GM23338 (cell line): ENCODE measurements around the gene PCSK4. TPM values are rescaled to one million over a fixed set of nuclear protein-coding genes. Genes with fewer than 3 reads are reported as not detected.

ENCODE experiments used
- ATAC-seq: fragments of 200-7000 bp; cut with Tn5 transposase; 3 replicates; pipeline ENCODE4 v1.9.1; 2020
- DNase-seq: peaks from one replicate; pipeline ENCODE4 v3.0.0-alpha.2; 2015; ENCODE audit warnings: low spot score
- H2AFZ ChIP-seq: fragments of 200-600 bp; sonication (generic); 2 replicates; pipeline ENCODE4 v1.8.0; 2016; ENCODE audit warnings: antibody characterized with exemption, mild to moderate bottlenecking, moderate library complexity
- H3F3A ChIP-seq: fragments of 200-600 bp; sonication (generic); replicated peaks from 2 replicates; pipeline ENCODE4 v1.8.0; 2017; ENCODE audit warnings: antibody characterized with exemption, mixed run types, low read depth
- H3K27ac ChIP-seq: fragments of 200-600 bp; sonication (generic); 2 replicates; pipeline ENCODE4 v1.6.1; 2016; ENCODE audit warnings: low read depth
- H3K27me3 ChIP-seq: fragments of 200-600 bp; sonication (generic); 2 replicates; pipeline ENCODE4 v1.8.0; 2016; ENCODE audit warnings: mild to moderate bottlenecking, mixed run types, moderate library complexity; ENCODE audit not compliant: insufficient read depth
- H3K36me3 ChIP-seq: fragments of 200-600 bp; sonication (generic); 2 replicates; pipeline ENCODE4 v1.8.0; 2016; ENCODE audit warnings: mild to moderate bottlenecking; ENCODE audit not compliant: insufficient read depth
- H3K4me1 ChIP-seq: fragments of 200-600 bp; sonication (generic); 2 replicates; pipeline ENCODE4 v1.8.0; 2016; ENCODE audit warnings: mild to moderate bottlenecking, moderate library complexity; ENCODE audit not compliant: insufficient read depth
- H3K4me2 ChIP-seq: fragments of 200-600 bp; sonication (generic); 2 replicates; pipeline ENCODE4 v1.7.1; 2017; ENCODE audit warnings: mixed run types
- H3K4me3 ChIP-seq: fragments of 200-600 bp; sonication (generic); 2 replicates; pipeline ENCODE4 v1.6.1; 2016; ENCODE audit warnings: mixed run types
- H3K79me2 ChIP-seq: fragments of 200-600 bp; sonication (generic); replicated peaks from 2 replicates; pipeline ENCODE4 v1.8.0; 2017; ENCODE audit warnings: mild to moderate bottlenecking; ENCODE audit not compliant: insufficient read depth
- H3K9me2 ChIP-seq: fragments of 200-600 bp; sonication (generic); 2 replicates; pipeline ENCODE4 v1.8.0; 2017; ENCODE audit not compliant: insufficient read depth
- H4K20me1 ChIP-seq: fragments of 200-600 bp; sonication (generic); replicated peaks from 2 replicates; pipeline ENCODE4 v1.8.0; 2017; ENCODE audit warnings: mild to moderate bottlenecking; ENCODE audit not compliant: insufficient read depth
- H3K27ac Mint-ChIP-seq: 2 replicates; pipeline ENCODE4 v1.8.0; 2020; ENCODE audit warnings: inconsistent platforms, mild to moderate bottlenecking, moderate library complexity, mixed read lengths
- H3K27me3 Mint-ChIP-seq: 3 replicates; pipeline ENCODE4 v1.8.0; 2022; ENCODE audit warnings: low read depth, mild to moderate bottlenecking, moderate library complexity, mixed read lengths, inconsistent platforms; ENCODE audit not compliant: insufficient read depth, poor library complexity
- H3K36me3 Mint-ChIP-seq: 3 replicates; pipeline ENCODE4 v1.8.0; 2021; ENCODE audit warnings: low read depth, mild to moderate bottlenecking, inconsistent platforms, moderate library complexity, mixed read lengths
- H3K4me1 Mint-ChIP-seq: 3 replicates; pipeline ENCODE4 v1.8.0; 2020; ENCODE audit warnings: mild to moderate bottlenecking, inconsistent platforms, mixed read lengths
- H3K4me3 Mint-ChIP-seq: 3 replicates; pipeline ENCODE4 v1.8.0; 2021; ENCODE audit warnings: moderate library complexity, mild to moderate bottlenecking, inconsistent platforms, mixed read lengths
- H3K9me3 Mint-ChIP-seq: 3 replicates; pipeline ENCODE4 v1.8.0; 2020; ENCODE audit warnings: moderate library complexity, mild to moderate bottlenecking, inconsistent platforms, mixed read lengths
- CREB1 ChIP-seq: fragments of 250-450 bp; sonication (Bioruptor Pico); IDR thresholded peaks from 2 replicates; pipeline ENCODE4 v1.5.0; 2020; ENCODE audit warnings: low read depth, mild to moderate bottlenecking, moderate library complexity
- CTCF ChIP-seq, 2 experiments: fragments of 200-600 bp in 1 of 2; sonication (generic) in 1 of 2; conservative IDR thresholded peaks; 2 replicates each; pipeline versions ENCODE4 v1.5.1 to v1.6.1; 2016 to 2017; ENCODE audit warnings: antibody characterized with exemption in 2 of 2, low read depth in 2 of 2, mild to moderate bottlenecking in 2 of 2, moderate library complexity in 1 of 2
- NANOG ChIP-seq: IDR thresholded peaks from 2 replicates; pipeline ENCODE4 v1.6.1; 2016; ENCODE audit warnings: antibody characterized with exemption, borderline replicate concordance
- STAT1 ChIP-seq: IDR thresholded peaks from one replicate; pipeline ENCODE4 v1.6.1; 2016; ENCODE audit warnings: antibody characterized with exemption; ENCODE audit not compliant: unreplicated experiment
- ZNF331 ChIP-seq: fragments of 250-450 bp; sonication (Bioruptor Pico); IDR thresholded peaks from 2 replicates; pipeline ENCODE4 v1.5.0; 2020; ENCODE audit warnings: low read depth, mild to moderate bottlenecking, moderate library complexity
- polyA plus RNA-seq: library from polyadenylated mRNA; unstranded; fragments of >200 nt; fragmentation: Nextera tagmentation; extraction: Ambion mirVana; gene quantifications from 2 replicates; pipeline ENCODE4 v1.2.1, GENCODE V29; 2016
- total RNA-seq: library from RNA; depleted of rRNA; stranded (reverse); fragments of >200 nt; shearing (Covaris generic); gene quantifications from 2 replicates; pipeline ENCODE4 v1.2.3, GENCODE V29; 2014
- TF ChIP-seq, protein P1 (sequence below): IDR thresholded peaks from 2 replicates; pipeline ENCODE4 v1.6.1; 2016; ENCODE audit warnings: antibody characterized with exemption

The PCSK4 gene
- total and polyA plus RNA-seq, 2 experiments from 2014 or later = 3.8 to 15.1 TPM

DNA sequence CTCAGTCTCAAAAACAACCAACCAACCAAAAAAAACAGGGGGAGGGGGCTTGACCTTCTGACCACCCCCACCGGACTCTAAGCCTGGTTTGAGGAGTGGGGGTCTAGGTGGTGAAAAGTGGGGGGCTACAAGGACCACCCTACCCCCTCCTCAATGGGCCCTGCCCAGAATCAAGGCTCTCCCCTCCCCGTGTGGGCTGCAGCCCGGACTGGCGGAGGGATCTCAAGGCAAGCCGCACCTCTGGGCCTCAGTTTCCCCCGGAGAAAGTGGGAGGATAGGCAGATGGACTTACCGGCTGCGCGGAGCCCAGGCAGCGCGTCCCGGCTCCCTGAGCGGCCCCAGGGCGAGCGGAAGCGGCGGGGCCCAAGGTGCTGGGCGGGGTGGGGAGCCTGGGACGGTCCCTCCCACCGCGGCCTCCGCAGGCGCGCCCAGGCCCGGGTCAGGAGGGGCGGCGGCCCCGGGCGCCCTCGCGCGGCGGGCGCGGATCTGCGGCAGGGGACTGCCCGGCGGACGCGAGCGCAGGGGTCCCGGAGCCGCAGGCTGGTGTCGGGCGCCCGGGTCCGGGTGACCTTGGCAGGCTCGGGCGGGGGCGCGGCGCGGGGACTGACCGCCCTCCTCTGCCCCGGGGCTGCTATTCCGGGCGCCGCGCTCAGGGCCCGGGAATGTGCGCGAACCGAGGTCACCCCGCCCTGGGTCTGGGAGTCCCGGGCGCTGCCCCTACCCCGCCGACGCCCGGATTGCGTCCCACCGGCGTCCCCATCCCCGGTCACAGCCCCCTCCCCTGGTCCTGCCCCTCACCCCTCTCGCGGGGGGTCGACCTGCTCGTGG lies 22.7 kb upstream of the PCSK4 start, which contains the start of gene ADAMTSL5:
TSS of gene ADAMTSL5 (minus strand) at position 349 of the 828 bp plus-strand sequence. CDS start 2,076 bp downstream, outside the sequence.
- Mint-ChIP-seq H3K27me3 (peaks cover 21% of the 10 kb centered on the region), H3K36me3 (no peaks in the 10 kb centered on the region), H3K4me1 (no peaks in the 10 kb centered on the region; the same call in 2 of the 3 replicates), H3K9me3 (peaks cover 2% of the 10 kb centered on the region; the same call in 2 of the 3 replicates), H3K27ac (no peak within 1 kb of the TSS), H3K4me3 (peak within 1 kb of the TSS; percentile 53)
- Histone ChIP-seq H3K9me2 (no peaks in the 10 kb centered on the region), H3K27ac (no peak within 1 kb of the TSS), H3K4me1 (no peaks in the 10 kb centered on the region), H3K79me2 (no peaks in the 10 kb centered on the region), H3K4me3 (peak within 1 kb of the TSS; percentile 53), H3K27me3 (peaks cover 8% of the 10 kb centered on the region; the same call in 1 of the 2 replicates), H3K36me3 (no peaks in the 10 kb centered on the region), H4K20me1 (no peaks in the 10 kb centered on the region), H3F3A (peaks cover 9% of the 10 kb centered on the region; the same call in 1 of the 2 replicates), H3K4me2 (peak within 1 kb of the TSS; percentile 69; the same call in 1 of the 2 replicates), H2AFZ (no peak within 1 kb of the TSS)
- TF ChIP-seq CREB1 = no peak
- TF ChIP-seq ZNF331 = no peak
- TF ChIP-seq CTCF (conservative IDR thresholded peaks at IDR 0.05; ENCODE audit: low read depth in 2 of 2) = peak in 1 of 2 experiments; percentile 40; a peak in 2 of 4 replicates
- no peak for TF ChIP-seq STAT1
- TF ChIP-seq, protein P1, sequence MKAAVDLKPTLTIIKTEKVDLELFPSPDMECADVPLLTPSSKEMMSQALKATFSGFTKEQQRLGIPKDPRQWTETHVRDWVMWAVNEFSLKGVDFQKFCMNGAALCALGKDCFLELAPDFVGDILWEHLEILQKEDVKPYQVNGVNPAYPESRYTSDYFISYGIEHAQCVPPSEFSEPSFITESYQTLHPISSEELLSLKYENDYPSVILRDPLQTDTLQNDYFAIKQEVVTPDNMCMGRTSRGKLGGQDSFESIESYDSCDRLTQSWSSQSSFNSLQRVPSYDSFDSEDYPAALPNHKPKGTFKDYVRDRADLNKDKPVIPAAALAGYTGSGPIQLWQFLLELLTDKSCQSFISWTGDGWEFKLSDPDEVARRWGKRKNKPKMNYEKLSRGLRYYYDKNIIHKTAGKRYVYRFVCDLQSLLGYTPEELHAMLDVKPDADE = no peak
- peak; percentile 69 for DNase-seq
- ATAC-seq = peak; percentile 44

DNA sequence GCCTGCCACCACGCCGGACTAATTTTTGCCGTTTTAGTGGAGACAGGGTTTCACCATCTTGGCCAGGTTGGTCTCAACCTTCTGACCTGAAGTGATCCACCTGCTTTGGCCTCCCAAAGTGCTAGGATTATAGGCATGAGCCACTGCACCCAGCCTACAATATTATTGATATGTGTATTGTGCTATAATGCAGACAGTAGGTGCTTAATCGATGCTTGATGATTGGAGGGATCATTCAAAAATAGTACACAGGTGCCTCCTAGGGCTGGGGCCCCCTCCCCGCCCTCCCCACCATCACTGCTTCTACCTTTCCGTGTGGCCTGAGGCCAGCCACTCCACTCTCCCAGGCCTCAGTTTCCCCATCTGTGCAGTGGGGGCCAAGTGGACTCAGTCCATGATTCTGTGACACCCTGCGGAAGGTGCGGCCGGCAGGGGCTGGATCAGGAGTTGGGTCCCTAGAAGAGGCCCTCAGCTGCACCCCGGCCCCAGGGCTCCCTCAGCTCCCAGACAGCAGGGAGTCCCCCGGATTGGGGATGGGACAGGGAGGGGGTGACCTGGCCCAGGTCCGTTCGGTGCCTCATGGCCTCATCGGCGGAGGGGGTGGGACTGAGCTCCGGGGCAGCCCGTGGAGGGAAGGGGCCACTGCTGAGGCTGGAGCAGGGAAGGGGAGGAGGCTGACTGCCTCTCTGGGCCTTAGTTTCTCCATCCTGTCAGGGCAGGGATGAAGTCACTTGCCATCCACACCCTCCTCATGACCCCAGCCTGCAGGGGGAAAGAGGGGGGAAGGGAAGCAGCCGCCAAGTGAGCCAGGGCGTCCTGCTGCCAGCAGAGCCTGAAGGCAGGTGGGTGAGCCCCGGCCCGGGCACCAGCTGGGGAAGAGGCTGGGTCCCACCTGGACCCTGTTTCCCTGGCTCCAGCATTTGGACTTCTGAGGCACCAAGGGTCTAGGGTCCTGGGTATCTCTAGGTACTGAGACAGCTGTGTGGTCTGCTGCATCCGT lies 21.5 kb upstream of the PCSK4 start:
- no peak overlapping the region for H3K4me3 ChIP-seq
- H3K27me3 ChIP-seq = peaks cover 8% of the 10 kb centered on the region; the same call in 1 of the 2 replicates
- H3K79me2 ChIP-seq = no peaks in the 10 kb centered on the region
- no peak overlapping the region for H2AFZ ChIP-seq
- Mint-ChIP-seq H3K36me3 (no peaks in the 10 kb centered on the region), H3K4me3 (no peak overlapping the region), H3K27ac (no peak overlapping the region), H3K27me3 (peaks cover 28% of the 10 kb centered on the region), H3K9me3 (peaks cover 5% of the 10 kb centered on the region; the same call in 2 of the 3 replicates), H3K4me1 (no peaks in the 10 kb centered on the region; the same call in 2 of the 3 replicates)
- H3K4me1 ChIP-seq = no peaks in the 10 kb centered on the region
- H3K9me2 ChIP-seq = no peaks in the 10 kb centered on the region
- H3F3A ChIP-seq = peaks cover 9% of the 10 kb centered on the region; the same call in 1 of the 2 replicates
- TF ChIP-seq NANOG = no peak
- no peak overlapping the region for H3K4me2 ChIP-seq
- H3K27ac ChIP-seq = no peak overlapping the region
- ATAC-seq (no peak), DNase-seq (no peak)
- no peaks in the 10 kb centered on the region for H3K36me3 ChIP-seq
- H4K20me1 ChIP-seq = no peaks in the 10 kb centered on the region
